AG20443 (cell line): Measurements from ENCODE around the gene RCBTB1.
"Not testable (repeated sequence)": the region's sequence is repeated elsewhere in the genome, so short reads cannot be mapped to it uniquely, and the experiment has no call there.

Source experiments
- DNase-seq: peaks from one replicate; pipeline ENCODE4 v3.0.0; 2012; ENCODE audit warnings: low spot score, mixed read lengths

RCBTB1 gene

GRCh38 chr13:49585220-49586157 is at the start of gene RCBTB1:
Gene RCBTB1 (minus strand): TSS chr13:49585558. CDS start chr13:49567279, 18,279 bp downstream.
- DNase-seq, result peak; percentile 98

- DNase-seq, result no peak
These were observed 48.4 kb upstream of the RCBTB1 start for GRCh38 chr13:49633710-49634109.

GRCh38 chr13:49632156-49632555 is 46.8 kb upstream of the RCBTB1 start:
- DNase-seq, result no peak

GRCh38 chr13:49630580-49630979 is 45.2 kb upstream of the RCBTB1 start:
- DNase-seq, result no peak

- no peak for DNase-seq
These were observed 44.6 kb upstream of the RCBTB1 start for GRCh38 chr13:49629947-49630346.

- DNase-seq, result no peak
These were observed 44.0 kb upstream of the RCBTB1 start for GRCh38 chr13:49629196-49629938.

- DNase-seq, result peak; percentile 21
These were observed 42.7 kb upstream of the RCBTB1 start, which contains the start of gene ARL11 for GRCh38 chr13:49627831-49628652. Gene ARL11 (plus strand): TSS chr13:49628507. CDS start chr13:49630448, 1,941 bp downstream.

GRCh38 chr13:49625392-49626079 is 40.2 kb upstream of the RCBTB1 start:
- peak; percentile 36 for DNase-seq

GRCh38 chr13:49624229-49624628 is 38.9 kb upstream of the RCBTB1 start:
- no peak for DNase-seq

GRCh38 chr13:49622174-49622946 is 37.0 kb upstream of the RCBTB1 start:
- DNase-seq, result no peak

GRCh38 chr13:49620170-49620621 is 34.8 kb upstream of the RCBTB1 start:
- no peak for DNase-seq

GRCh38 chr13:49616676-49617065 is 31.3 kb upstream of the RCBTB1 start:
- DNase-seq, result no peak

- no peak for DNase-seq
These were observed 30.7 kb upstream of the RCBTB1 start for GRCh38 chr13:49615836-49616675.

- not testable (repeated sequence) for DNase-seq
These were observed 26.7 kb upstream of the RCBTB1 start for GRCh38 chr13:49612042-49612441.

GRCh38 chr13:49610176-49610575 is 24.8 kb upstream of the RCBTB1 start:
- no peak for DNase-seq

GRCh38 chr13:49608651-49609331 is 23.4 kb upstream of the RCBTB1 start:
- no peak for DNase-seq

GRCh38 chr13:49607761-49608160 is 22.4 kb upstream of the RCBTB1 start:
- no peak for DNase-seq

- DNase-seq, result peak; percentile 90
These were observed 21.6 kb upstream of the RCBTB1 start for GRCh38 chr13:49606747-49607648.
